Endothelial cell of umbilical vein (primary cell): Measurements from ENCODE around the gene CEACAM21. TPM values are rescaled to one million over a fixed set of nuclear protein-coding genes. Genes with fewer than 3 reads are reported as not detected.
"Not testable (repeated sequence)": the region's sequence is repeated elsewhere in the genome, so short reads cannot be mapped to it uniquely, and the experiment has no call there.

ENCODE experiments used
- BruUV-seq: library from RNA; stranded (reverse); fragments of 400-500 nt; replicated peaks from 2 replicates; lab custom pipeline; 2021; lab: Mats Ljungman, UMichigan
- CTCF ChIA-PET: fragments of 300-600, 350-600 bp; sonication (Branson Sonifier 250); formaldehyde crosslinking; loops from one replicate; lab custom pipeline; 2021; ENCODE audit warnings: antibody characterized with exemption, inconsistent platforms; lab: Charles Lee
- POLR2A ChIA-PET: fragments of 300-600, 350-600 bp; sonication (Branson Sonifier 250); formaldehyde crosslinking; loops from one replicate; lab custom pipeline; 2021; ENCODE audit warnings: antibody characterized with exemption, inconsistent platforms; lab: Charles Lee
- DNase-seq: peaks from one replicate; pipeline ENCODE4 v3.0.0-alpha.2; 2011; ENCODE audit warnings: low read depth, low spot score
- FAIRE-seq: peaks from 2 replicates; lab custom pipeline; 2011; peaks lifted over from hg19 to GRCh38; lab: Jason Lieb, UNC
- H2AFZ ChIP-seq: 2 replicates; pipeline ENCODE4 v1.6.0; 2012; ENCODE audit warnings: low read depth, low read length, control low read depth, inconsistent platforms
- H3K27ac ChIP-seq: 2 replicates; pipeline ENCODE4 v1.5.1; 2011; ENCODE audit warnings: low read depth, mild to moderate bottlenecking, control low read depth, low read length, moderate library complexity; ENCODE audit not compliant: insufficient read depth
- H3K27me3 ChIP-seq, 2 experiments: 2 replicates each; pipeline versions ENCODE4 v1.6.0 to v1.6.1; 2011; ENCODE audit warnings: low read length in 2 of 2, mixed read lengths in 1 of 2; ENCODE audit not compliant: control insufficient read depth in 2 of 2, insufficient read depth in 2 of 2
- H3K36me3 ChIP-seq, 2 experiments: 2 replicates in 1 of 2; 3 replicates in 1 of 2; pipeline ENCODE4 v1.5.1; 2011; ENCODE audit warnings: low read length in 2 of 2, mild to moderate bottlenecking in 1 of 2, moderate library complexity in 1 of 2; ENCODE audit not compliant: control insufficient read depth in 2 of 2, insufficient read depth in 2 of 2; ENCODE audit errors: extremely low read depth in 1 of 2
- H3K4me1 ChIP-seq: 3 replicates; pipeline ENCODE4 v1.5.1; 2011; ENCODE audit warnings: mild to moderate bottlenecking, low read length; ENCODE audit not compliant: control insufficient read depth, insufficient read depth; ENCODE audit errors: extremely low read depth
- H3K4me2 ChIP-seq: 2 replicates; pipeline ENCODE4 v1.6.1; 2011; ENCODE audit warnings: low read length, control low read depth, mixed read lengths; ENCODE audit not compliant: insufficient read depth
- H3K4me3 ChIP-seq, 3 experiments: fragments of 200-600 bp in 1 of 3; sonication (generic), shearing (Covaris generic) in 1 of 3; replicated peaks in 1 of 3; 2 replicates each; pipeline ENCODE4 v1.5.1; 2011 to 2016; ENCODE audit warnings: control low read depth in 3 of 3, low read length in 3 of 3, mild to moderate bottlenecking in 2 of 3, inconsistent platforms in 1 of 3, low read depth in 1 of 3, moderate library complexity in 1 of 3; ENCODE audit not compliant: insufficient read depth in 1 of 3
- H3K79me2 ChIP-seq: 2 replicates; pipeline ENCODE4 v1.6.0; 2012; ENCODE audit warnings: low read length, inconsistent platforms; ENCODE audit not compliant: control insufficient read depth, insufficient read depth
- H3K9ac ChIP-seq: replicated peaks from 2 replicates; pipeline ENCODE3; 2011; ENCODE audit warnings: low read length, control low read depth; ENCODE audit not compliant: insufficient read depth; ENCODE audit errors: extremely low read depth
- H3K9me1 ChIP-seq: replicated peaks from 3 replicates; pipeline ENCODE4 v1.6.0; 2011; ENCODE audit warnings: mild to moderate bottlenecking, low read length; ENCODE audit not compliant: control insufficient read depth, insufficient read depth; ENCODE audit errors: extremely low read depth
- H3K9me3 ChIP-seq: replicated peaks from 2 replicates; pipeline ENCODE4 v1.5.1; 2012; ENCODE audit warnings: low read length, inconsistent platforms; ENCODE audit not compliant: control insufficient read depth, insufficient read depth
- H4K20me1 ChIP-seq: replicated peaks from 2 replicates; pipeline ENCODE3; 2011; ENCODE audit warnings: mild to moderate bottlenecking, low read length; ENCODE audit not compliant: control insufficient read depth, insufficient read depth; ENCODE audit errors: extremely low read depth
- EZH2 ChIP-seq: IDR thresholded peaks from 2 replicates; pipeline ENCODE4 v1.6.1; 2012; ENCODE audit warnings: borderline replicate concordance, low read depth, mild to moderate bottlenecking, moderate library complexity, low read length, inconsistent platforms; ENCODE audit not compliant: severe bottlenecking
- FOS ChIP-seq: IDR thresholded peaks from 2 replicates; pipeline ENCODE4 v1.6.1; 2011; ENCODE audit warnings: mild to moderate bottlenecking, low read length, moderate library complexity, borderline replicate concordance; ENCODE audit not compliant: insufficient read depth
- GATA2 ChIP-seq: IDR thresholded peaks from 2 replicates; pipeline ENCODE4 v1.7.0; 2011; ENCODE audit warnings: low read depth, mild to moderate bottlenecking, moderate library complexity, mixed read lengths, low read length; ENCODE audit not compliant: insufficient read length, insufficient read depth
- JUN ChIP-seq: IDR thresholded peaks from 2 replicates; pipeline ENCODE4 v1.6.1; 2011; ENCODE audit warnings: borderline replicate concordance, low read depth; ENCODE audit not compliant: insufficient read length, insufficient read depth
- MYC ChIP-seq: IDR thresholded peaks from one replicate; pipeline ENCODE4 v1.6.1; 2011; ENCODE audit warnings: mild to moderate bottlenecking, low read depth, low read length
- POLR2A ChIP-seq: IDR thresholded peaks from 2 replicates; pipeline ENCODE4 v1.6.1; 2012; ENCODE audit warnings: low read depth, mild to moderate bottlenecking, control low read depth, low read length
- POLR2AphosphoS5 ChIP-seq: IDR thresholded peaks from 2 replicates; pipeline ENCODE4 v1.6.1; 2012; ENCODE audit warnings: low read depth, mild to moderate bottlenecking, control low read depth, low read length, moderate library complexity; ENCODE audit not compliant: insufficient read depth
- dilution Hi-C: fragments of 300-500 bp; cut with MboI; formaldehyde crosslinking; loops from one replicate; pipeline ENCODE4 v1.15.0; 2019; ENCODE audit warnings: low sequenced_read_pairs; ENCODE audit not compliant: extremely low pct_ligation_motif_present
- intact Hi-C: fragments of 100-400 bp; cut with micrococcal nuclease; formaldehyde crosslinking; loops from one replicate; pipeline ENCODE4 v1.10.0; 2022
- polyA plus RNA-seq, 4 experiments: library from polyadenylated mRNA; depleted of rRNA in 3 of 4; stranded (reverse) in 3 of 4; unstranded in 1 of 4; fragments of >200 nt; gene quantifications; 2 replicates each; pipeline versions ENCODE4 v1.2.1 to v1.2.3, GENCODE V29; 2011 to 2012; ENCODE audit warnings: missing spikeins in 1 of 4
- total RNA-seq: library from RNA; stranded (reverse); gene quantifications from 2 replicates; pipeline ENCODE4 v1.2.3, GENCODE V29; 2021
- TF ChIP-seq, protein P1 (sequence below): IDR thresholded peaks from 2 replicates; pipeline ENCODE4 v1.6.1; 2011; ENCODE audit not compliant: insufficient read depth, insufficient read length
- TF ChIP-seq, protein P2 (sequence below), 2 donors: IDR thresholded peaks; 1 replicate in 1 of 2; 2 replicates in 1 of 2; pipeline ENCODE4 v1.5.1; 2011; ENCODE audit warnings: low read length in 2 of 2, mild to moderate bottlenecking in 2 of 2, moderate library complexity in 2 of 2, control low read depth in 1 of 2, inconsistent platforms in 1 of 2, low read depth in 1 of 2; ENCODE audit not compliant: insufficient read depth in 1 of 2; ENCODE audit errors: extremely low read depth in 1 of 2

CEACAM21 gene
- total and polyA plus RNA-seq, 2 donors (not counting 3 experiments of a cell fraction or from before 2014, with no cell fraction given): 0.81 to 1.7 TPM

DNA sequence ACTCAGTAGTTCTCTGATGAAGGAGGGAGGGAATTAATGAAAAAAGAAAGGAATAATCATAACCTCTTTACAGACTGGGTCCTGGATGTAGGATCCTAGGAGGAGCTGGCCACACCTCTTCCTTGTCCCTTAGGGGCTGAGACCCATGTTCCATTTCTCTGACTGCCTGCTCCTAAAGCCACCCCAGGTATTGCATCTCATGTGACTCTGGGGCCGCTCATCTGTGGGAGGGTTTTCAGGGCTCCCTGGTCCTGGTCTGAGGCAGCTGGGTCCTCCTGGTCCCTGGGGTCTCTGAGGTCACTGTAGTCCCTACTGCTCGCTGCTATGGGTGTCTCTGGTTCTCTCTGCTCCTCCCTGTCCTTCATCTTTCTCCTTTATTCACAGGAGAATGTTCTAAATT lies 2.9 kb downstream of the CEACAM21 start:
- Histone ChIP-seq H3K9me3 (no peaks in the 10 kb centered on the region), H3K27me3 (peaks cover 1 to 13% of the 10 kb centered on the region in 2 experiments), H2AFZ (no peak overlapping the region), H3K27ac (no peak overlapping the region), H3K36me3 (no peaks in the 10 kb centered on the region), H3K79me2 (no peaks in the 10 kb centered on the region), H3K9ac (no peak overlapping the region), H4K20me1 (no peaks in the 10 kb centered on the region), H3K4me2 (no peak overlapping the region), H3K4me1 (no peaks in the 10 kb centered on the region), H3K4me3 (no peak overlapping the region), H3K9me1 (no peaks in the 10 kb centered on the region)
- DNase-seq: no peak
- dilution Hi-C loops (no loop called here), intact Hi-C loops (no loop called here)
- FAIRE-seq: no peak
- POLR2A ChIA-PET: no interaction called here
- TF ChIP-seq, protein P1, sequence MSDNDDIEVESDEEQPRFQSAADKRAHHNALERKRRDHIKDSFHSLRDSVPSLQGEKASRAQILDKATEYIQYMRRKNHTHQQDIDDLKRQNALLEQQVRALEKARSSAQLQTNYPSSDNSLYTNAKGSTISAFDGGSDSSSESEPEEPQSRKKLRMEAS: no peak
- no peak for TF ChIP-seq POLR2AphosphoS5
- TF ChIP-seq EZH2: no peak
- no peak for TF ChIP-seq POLR2A
- TF ChIP-seq FOS: no peak
- TF ChIP-seq, protein P2, sequence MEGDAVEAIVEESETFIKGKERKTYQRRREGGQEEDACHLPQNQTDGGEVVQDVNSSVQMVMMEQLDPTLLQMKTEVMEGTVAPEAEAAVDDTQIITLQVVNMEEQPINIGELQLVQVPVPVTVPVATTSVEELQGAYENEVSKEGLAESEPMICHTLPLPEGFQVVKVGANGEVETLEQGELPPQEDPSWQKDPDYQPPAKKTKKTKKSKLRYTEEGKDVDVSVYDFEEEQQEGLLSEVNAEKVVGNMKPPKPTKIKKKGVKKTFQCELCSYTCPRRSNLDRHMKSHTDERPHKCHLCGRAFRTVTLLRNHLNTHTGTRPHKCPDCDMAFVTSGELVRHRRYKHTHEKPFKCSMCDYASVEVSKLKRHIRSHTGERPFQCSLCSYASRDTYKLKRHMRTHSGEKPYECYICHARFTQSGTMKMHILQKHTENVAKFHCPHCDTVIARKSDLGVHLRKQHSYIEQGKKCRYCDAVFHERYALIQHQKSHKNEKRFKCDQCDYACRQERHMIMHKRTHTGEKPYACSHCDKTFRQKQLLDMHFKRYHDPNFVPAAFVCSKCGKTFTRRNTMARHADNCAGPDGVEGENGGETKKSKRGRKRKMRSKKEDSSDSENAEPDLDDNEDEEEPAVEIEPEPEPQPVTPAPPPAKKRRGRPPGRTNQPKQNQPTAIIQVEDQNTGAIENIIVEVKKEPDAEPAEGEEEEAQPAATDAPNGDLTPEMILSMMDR (IDR thresholded peaks at IDR 0.05; ENCODE audit: extremely low read depth in 1 of 2, insufficient read depth in 1 of 2, low read depth in 1 of 2, low read length in 2 of 2): no peak
- TF ChIP-seq MYC: no peak
- no peak for TF ChIP-seq JUN
- TF ChIP-seq GATA2: no peak
- CTCF ChIA-PET: interaction anchor here (1.0 to 1.1 kb wide), 2 partner anchors 16 to 18 kb away, joined by 3 read pairs; no protein-coding TSS in a partner anchor
- no TSS peak for BruUV-seq

DNA sequence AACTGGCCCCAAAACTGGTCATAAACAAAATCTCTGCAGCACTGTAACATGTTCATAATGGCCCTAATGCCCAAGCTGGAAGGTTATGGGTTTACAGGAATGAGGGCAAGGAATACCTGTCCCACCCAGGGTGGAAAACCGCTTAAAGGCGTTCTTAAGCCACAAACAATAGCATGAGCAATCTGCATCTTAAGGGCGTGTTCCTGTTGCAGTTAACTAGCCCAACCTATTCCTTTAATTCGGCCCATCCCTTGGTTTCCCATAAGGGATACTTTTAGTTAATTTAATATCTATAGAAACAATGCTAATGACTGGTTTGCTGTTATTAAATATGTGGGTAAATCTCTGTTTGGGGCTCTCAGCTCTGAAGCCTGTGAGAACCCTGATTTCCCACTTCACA lies 5.1 kb downstream of the CEACAM21 start:
- intact Hi-C loops, POLR2A ChIA-PET, H3K9me1 ChIP-seq, H3K4me1 ChIP-seq, BruUV-seq, H3K9me3 ChIP-seq, DNase-seq, dilution Hi-C loops, H4K20me1 ChIP-seq, H3K27ac ChIP-seq, H3K79me2 ChIP-seq, H3K4me2 ChIP-seq, H2AFZ ChIP-seq, H3K36me3 ChIP-seq, H3K9ac ChIP-seq, CTCF ChIA-PET, FAIRE-seq, H3K4me3 ChIP-seq, H3K27me3 ChIP-seq: not testable (repeated sequence)

DNA sequence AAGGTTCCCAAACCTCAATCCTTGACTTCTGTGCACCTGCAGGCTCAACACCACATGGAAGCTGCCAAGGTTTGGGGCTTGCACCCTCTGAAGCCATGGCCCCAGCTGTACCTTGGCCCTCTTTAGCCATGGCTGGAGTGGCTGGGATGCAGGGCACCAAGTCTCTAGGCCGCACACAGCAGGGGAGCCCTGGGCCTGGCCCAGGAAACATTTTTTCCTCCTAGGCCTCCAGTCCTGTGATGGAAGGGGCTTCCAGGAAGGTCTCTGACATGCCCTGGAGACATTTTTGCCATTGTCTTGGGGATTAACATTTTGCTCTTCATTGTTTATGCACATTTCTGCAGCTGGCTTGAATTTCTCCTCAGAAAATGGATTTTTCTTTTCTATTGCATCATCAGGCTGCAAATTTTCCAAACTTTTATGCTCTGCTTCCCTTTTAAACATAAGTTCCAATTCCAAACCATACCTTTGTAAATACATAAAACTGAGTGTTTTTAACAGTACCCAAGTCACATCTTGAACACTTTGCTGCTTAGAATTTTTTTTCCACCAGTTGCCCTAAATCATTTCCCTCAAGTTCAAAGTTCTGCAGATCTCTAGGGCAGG lies 6.7 kb downstream of the CEACAM21 start:
- H3K27me3 ChIP-seq, H2AFZ ChIP-seq, H4K20me1 ChIP-seq, FAIRE-seq, H3K79me2 ChIP-seq, POLR2A ChIA-PET, H3K9me3 ChIP-seq, H3K9me1 ChIP-seq, H3K4me1 ChIP-seq, dilution Hi-C loops, CTCF ChIA-PET, H3K36me3 ChIP-seq, H3K9ac ChIP-seq, DNase-seq, H3K27ac ChIP-seq, H3K4me2 ChIP-seq, intact Hi-C loops, BruUV-seq, H3K4me3 ChIP-seq: not testable (repeated sequence)
